HepG2 (cell line): Measurements from ENCODE around the gene ICAM3. TPM values are rescaled to one million over a fixed set of nuclear protein-coding genes. Genes with fewer than 3 reads are reported as not detected.

Experiments
- CBX5 ChIP-seq: sonication (generic); formaldehyde crosslinking; IDR thresholded peaks from 2 replicates; pipeline ENCODE4 v1.4.0; 2020; ENCODE audit warnings: missing genetic modification reagents, borderline replicate concordance
- HNRNPL ChIP-seq: fragments of 200-400 bp; formaldehyde crosslinking; IDR thresholded peaks from 2 replicates; pipeline ENCODE4 v1.6.1; 2017; ENCODE audit warnings: mild to moderate bottlenecking, low read depth, low read length
- JUND ChIP-seq: sonication (generic); formaldehyde crosslinking; IDR thresholded peaks from 2 replicates; pipeline ENCODE4 v1.8.0; 2022; ENCODE audit warnings: mild to moderate bottlenecking, missing genetic modification reagents
- PAX8 ChIP-seq: sonication (generic); formaldehyde crosslinking; IDR thresholded peaks from 2 replicates; pipeline ENCODE4 v1.8.0; 2022; ENCODE audit warnings: mild to moderate bottlenecking, missing genetic modification reagents, borderline replicate concordance
- POLR2AphosphoS5 ChIP-seq: IDR thresholded peaks from 2 replicates; pipeline ENCODE4 v1.6.1; 2012; ENCODE audit warnings: low read depth, low read length
- SMYD3 ChIP-seq: sonication (generic); formaldehyde crosslinking; IDR thresholded peaks from 2 replicates; pipeline ENCODE4 v1.8.1; 2023; ENCODE audit warnings: mild to moderate bottlenecking, missing genetic modification reagents
- ZFAT ChIP-seq: sonication (generic); formaldehyde crosslinking; conservative IDR thresholded peaks from 2 replicates; pipeline ENCODE4 v1.8.1; 2023; ENCODE audit warnings: missing genetic modification reagents, inconsistent platforms
- ZNF20 ChIP-seq: sonication (generic); formaldehyde crosslinking; IDR thresholded peaks from 2 replicates; pipeline ENCODE4 v1.4.0; 2020; ENCODE audit warnings: mild to moderate bottlenecking, moderate library complexity, missing genetic modification reagents
- ZNF264 ChIP-seq: sonication (generic); formaldehyde crosslinking; IDR thresholded peaks from 2 replicates; pipeline ENCODE4 v1.4.0; 2020; ENCODE audit warnings: missing genetic modification reagents
- ZNF446 ChIP-seq: sonication (generic); formaldehyde crosslinking; IDR thresholded peaks from 2 replicates; pipeline ENCODE4 v1.5.0; 2020; ENCODE audit warnings: mild to moderate bottlenecking, missing genetic modification reagents
- ZNF766 ChIP-seq: sonication (generic); formaldehyde crosslinking; IDR thresholded peaks from 2 replicates; pipeline ENCODE4 v1.5.0; 2020; ENCODE audit warnings: missing genetic modification reagents, borderline replicate concordance
- polyA plus RNA-seq, 8 experiments: library from polyadenylated mRNA; depleted of rRNA in 3 of 8; stranded (reverse) in 7 of 8; unstranded in 1 of 8; fragments of >200 nt; fragmentation: Illumina TruSeq in 4 of 8; extraction: Trizol in 4 of 8; gene quantifications; 2 replicates each; pipeline versions ENCODE4 v1.2.1 to v1.2.3, GENCODE V29; 2011 to 2016; ENCODE audit warnings: low read depth in 4 of 8, missing spikeins in 1 of 8, mixed read lengths in 1 of 8; ENCODE audit not compliant: insufficient read depth in 1 of 8
- total RNA-seq, 5 experiments: library from RNA; depleted of rRNA; stranded (reverse); fragments of >200 nt; fragmentation: Illumina TruSeq; extraction: Trizol; gene quantifications; 2 replicates each; pipeline ENCODE4 v1.2.3, GENCODE V29; 2016; ENCODE audit warnings: low read depth in 1 of 5
- TF ChIP-seq, protein P1 (sequence below): sonication (generic); formaldehyde crosslinking; IDR thresholded peaks from 2 replicates; pipeline ENCODE4 v1.4.0; 2020; ENCODE audit warnings: low read depth, missing genetic modification reagents
- TF ChIP-seq, protein P2 (sequence below): sonication (generic); formaldehyde crosslinking; IDR thresholded peaks from 2 replicates; pipeline ENCODE4 v1.8.1; 2023; ENCODE audit warnings: mild to moderate bottlenecking, inconsistent platforms, moderate library complexity, missing genetic modification reagents, borderline replicate concordance
- TF ChIP-seq, protein P3 (sequence below): IDR thresholded peaks from 2 replicates; pipeline ENCODE4 v1.6.1; 2016; ENCODE audit warnings: mild to moderate bottlenecking, missing biosample characterization, missing genetic modification reagents
- TF ChIP-seq, protein P4 (sequence below): sonication (generic); formaldehyde crosslinking; IDR thresholded peaks from 2 replicates; pipeline ENCODE4 v1.4.0; 2020; ENCODE audit warnings: missing genetic modification reagents

The ICAM3 gene
- total and polyA plus RNA-seq, 2 of the 13 experiments (the other 11 are each of a cell fraction or from before 2014, with no cell fraction given) = 14.1 to 21.0 TPM

DNA sequence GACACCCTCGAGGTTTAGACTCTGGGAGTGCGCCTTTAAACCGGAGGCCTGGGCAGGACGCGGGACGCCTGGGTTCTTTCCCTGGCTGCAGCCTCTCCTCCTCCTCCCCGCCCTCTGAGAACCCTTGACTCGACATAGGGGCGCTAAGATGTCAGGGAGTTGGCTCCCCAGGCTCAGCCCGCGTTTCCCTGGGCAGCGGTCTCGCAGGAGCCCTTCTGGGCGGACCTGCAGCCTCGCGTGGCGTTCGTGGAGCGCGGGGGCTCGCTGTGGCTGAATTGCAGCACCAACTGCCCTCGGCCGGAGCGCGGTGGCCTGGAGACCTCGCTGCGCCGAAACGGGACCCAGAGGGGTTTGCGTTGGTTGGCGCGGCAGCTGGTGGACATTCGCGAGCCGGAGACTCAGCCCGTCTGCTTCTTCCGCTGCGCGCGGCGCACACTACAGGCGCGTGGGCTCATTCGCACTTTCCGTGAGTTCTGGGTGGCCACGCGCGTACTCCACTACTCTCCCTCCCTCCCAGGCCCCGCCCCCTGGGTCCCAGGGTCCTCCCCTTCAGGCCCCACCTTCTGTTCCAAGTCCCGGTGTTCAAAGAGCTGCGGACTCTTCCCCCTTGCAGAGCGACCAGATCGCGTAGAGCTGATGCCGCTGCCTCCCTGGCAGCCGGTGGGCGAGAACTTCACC, 48.4 kb downstream of the ICAM3 start (continued):
- TF ChIP-seq ZFAT (CRISPR knock-in tag) (no peak), HNRNPL (no peak), ZNF766 (CRISPR knock-in tag) (no peak), ZNF20 (CRISPR knock-in tag) (no peak), SMYD3 (CRISPR knock-in tag) (no peak), ZNF264 (CRISPR knock-in tag) (no peak), CBX5 (CRISPR knock-in tag) (no peak), POLR2AphosphoS5 (0 out of 2 replicates have a peak, but pooled peaks have one; percentile 44), JUND (CRISPR knock-in tag) (no peak), ZNF446 (no peak), PAX8 (CRISPR knock-in tag) (no peak)
- TF ChIP-seq, protein P1, sequence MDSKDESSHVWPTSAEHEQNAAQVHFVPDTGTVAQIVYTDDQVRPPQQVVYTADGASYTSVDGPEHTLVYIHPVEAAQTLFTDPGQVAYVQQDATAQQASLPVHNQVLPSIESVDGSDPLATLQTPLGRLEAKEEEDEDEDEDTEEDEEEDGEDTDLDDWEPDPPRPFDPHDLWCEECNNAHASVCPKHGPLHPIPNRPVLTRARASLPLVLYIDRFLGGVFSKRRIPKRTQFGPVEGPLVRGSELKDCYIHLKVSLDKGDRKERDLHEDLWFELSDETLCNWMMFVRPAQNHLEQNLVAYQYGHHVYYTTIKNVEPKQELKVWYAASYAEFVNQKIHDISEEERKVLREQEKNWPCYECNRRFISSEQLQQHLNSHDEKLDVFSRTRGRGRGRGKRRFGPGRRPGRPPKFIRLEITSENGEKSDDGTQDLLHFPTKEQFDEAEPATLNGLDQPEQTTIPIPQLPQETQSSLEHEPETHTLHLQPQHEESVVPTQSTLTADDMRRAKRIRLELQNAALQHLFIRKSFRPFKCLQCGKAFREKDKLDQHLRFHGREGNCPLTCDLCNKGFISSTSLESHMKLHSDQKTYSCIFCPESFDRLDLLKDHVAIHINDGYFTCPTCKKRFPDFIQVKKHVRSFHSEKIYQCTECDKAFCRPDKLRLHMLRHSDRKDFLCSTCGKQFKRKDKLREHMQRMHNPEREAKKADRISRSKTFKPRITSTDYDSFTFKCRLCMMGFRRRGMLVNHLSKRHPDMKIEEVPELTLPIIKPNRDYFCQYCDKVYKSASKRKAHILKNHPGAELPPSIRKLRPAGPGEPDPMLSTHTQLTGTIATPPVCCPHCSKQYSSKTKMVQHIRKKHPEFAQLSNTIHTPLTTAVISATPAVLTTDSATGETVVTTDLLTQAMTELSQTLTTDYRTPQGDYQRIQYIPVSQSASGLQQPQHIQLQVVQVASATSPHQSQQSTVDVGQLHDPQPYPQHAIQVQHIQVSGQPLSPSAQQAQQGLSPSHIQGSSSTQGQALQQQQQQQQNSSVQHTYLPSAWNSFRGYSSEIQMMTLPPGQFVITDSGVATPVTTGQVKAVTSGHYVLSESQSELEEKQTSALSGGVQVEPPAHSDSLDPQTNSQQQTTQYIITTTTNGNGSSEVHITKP (CRISPR knock-in tag) = no peak
- TF ChIP-seq, protein P2, sequence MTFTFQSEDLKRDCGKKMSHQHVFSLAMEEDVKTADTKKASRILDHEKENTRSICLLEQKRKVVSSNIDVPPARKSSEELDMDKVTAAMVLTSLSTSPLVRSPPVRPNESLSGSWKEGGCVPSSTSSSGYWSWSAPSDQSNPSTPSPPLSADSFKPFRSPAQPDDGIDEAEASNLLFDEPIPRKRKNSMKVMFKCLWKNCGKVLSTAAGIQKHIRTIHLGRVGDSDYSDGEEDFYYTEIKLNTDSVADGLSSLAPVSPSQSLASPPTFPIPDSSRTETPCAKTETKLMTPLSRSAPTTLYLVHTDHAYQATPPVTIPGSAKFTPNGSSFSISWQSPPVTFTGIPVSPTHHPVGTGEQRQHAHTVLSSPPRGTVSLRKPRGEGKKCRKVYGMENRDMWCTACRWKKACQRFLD (CRISPR knock-in tag) = no peak
- TF ChIP-seq, protein P3, sequence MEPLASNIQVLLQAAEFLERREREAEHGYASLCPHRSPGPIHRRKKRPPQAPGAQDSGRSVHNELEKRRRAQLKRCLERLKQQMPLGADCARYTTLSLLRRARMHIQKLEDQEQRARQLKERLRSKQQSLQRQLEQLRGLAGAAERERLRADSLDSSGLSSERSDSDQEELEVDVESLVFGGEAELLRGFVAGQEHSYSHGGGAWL = no peak
- TF ChIP-seq, protein P4, sequence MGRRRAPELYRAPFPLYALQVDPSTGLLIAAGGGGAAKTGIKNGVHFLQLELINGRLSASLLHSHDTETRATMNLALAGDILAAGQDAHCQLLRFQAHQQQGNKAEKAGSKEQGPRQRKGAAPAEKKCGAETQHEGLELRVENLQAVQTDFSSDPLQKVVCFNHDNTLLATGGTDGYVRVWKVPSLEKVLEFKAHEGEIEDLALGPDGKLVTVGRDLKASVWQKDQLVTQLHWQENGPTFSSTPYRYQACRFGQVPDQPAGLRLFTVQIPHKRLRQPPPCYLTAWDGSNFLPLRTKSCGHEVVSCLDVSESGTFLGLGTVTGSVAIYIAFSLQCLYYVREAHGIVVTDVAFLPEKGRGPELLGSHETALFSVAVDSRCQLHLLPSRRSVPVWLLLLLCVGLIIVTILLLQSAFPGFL = no peak
- TF ChIP-seq, all 625 proteins: peak for 48
